ENCODE results near the gene SPATA31C2. TPM values are rescaled to one million over a fixed set of nuclear protein-coding genes. Genes with fewer than 3 reads are reported as not detected.

SPATA31C2 gene
- total RNA-seq, 1 donor from 2014 or later, result not detected

DNA sequence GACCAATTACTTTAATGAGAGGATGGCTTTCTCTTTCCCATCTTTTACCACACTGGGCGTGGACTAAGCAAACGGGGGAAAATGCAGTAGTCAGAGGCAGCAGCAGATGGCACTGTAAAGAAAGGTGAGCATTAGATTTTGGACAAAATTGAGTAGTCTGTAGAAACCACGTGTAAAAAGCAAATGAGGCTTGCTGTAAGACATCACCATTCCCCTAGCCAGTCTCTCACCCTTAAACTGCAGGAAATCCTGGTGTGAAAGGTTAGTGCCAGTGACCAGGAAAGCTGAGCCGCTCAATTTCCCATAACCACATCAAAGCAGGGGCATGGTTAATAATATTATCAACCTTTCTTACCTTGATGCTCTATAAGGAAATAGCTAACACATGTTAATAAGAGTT lies 31.8 kb downstream of the SPATA31C2 start:
- no peaks in the 10 kb centered on the region for H4K20me1 ChIP-seq (ENCODE audit: insufficient read depth, low read length)
- no peak overlapping the region for H3K4me3 ChIP-seq (ENCODE audit: insufficient read depth, low read depth, low read length)
- DNase-seq (ENCODE audit: low read depth) (peak; percentile 16), FAIRE-seq (peak; percentile 62)
- H3K79me2 ChIP-seq (ENCODE audit: insufficient read depth, low read length), result no peaks in the 10 kb centered on the region
- Mint-ChIP-seq H3K36me3 (ENCODE audit: low read depth, unreplicated experiment) (no peaks in the 10 kb centered on the region), H3K9me3 (ENCODE audit: unreplicated experiment) (no peaks in the 10 kb centered on the region), H3K4me1 (ENCODE audit: low read depth, unreplicated experiment) (no peaks in the 10 kb centered on the region), H3K4me3 (ENCODE audit: unreplicated experiment) (no peak overlapping the region), H3K27me3 (ENCODE audit: low read depth, unreplicated experiment) (peaks cover 18% of the 10 kb centered on the region), H3K27ac (ENCODE audit: unreplicated experiment) (no peak overlapping the region)
- no peak overlapping the region for H2AFZ ChIP-seq (ENCODE audit: low read depth, low read length)
- peaks cover 3% of the 10 kb centered on the region for H3K27me3 ChIP-seq (ENCODE audit: insufficient read depth, low read length)
- no peaks in the 10 kb centered on the region for H3K36me3 ChIP-seq (ENCODE audit: insufficient read depth, low read length)
- TF ChIP-seq CTCF (IDR thresholded peaks at IDR 0.05; ENCODE audit: insufficient read depth, low read depth, low read length) (peak; percentile 47), EZH2 (IDR thresholded peaks at IDR 0.05; ENCODE audit: insufficient read depth, low read length) (no peak)
- no peaks in the 10 kb centered on the region for H3K9me3 ChIP-seq (ENCODE audit: insufficient read depth, low read depth, low read length)
- H3K27ac ChIP-seq (ENCODE audit: low read depth, low read length), result no peak overlapping the region
- H3K4me2 ChIP-seq (ENCODE audit: low read length), result no peak overlapping the region
- H3K9ac ChIP-seq (ENCODE audit: low read length), result no peak overlapping the region
- no peaks in the 10 kb centered on the region for H3K4me1 ChIP-seq (ENCODE audit: insufficient read depth, low read length)

DNA sequence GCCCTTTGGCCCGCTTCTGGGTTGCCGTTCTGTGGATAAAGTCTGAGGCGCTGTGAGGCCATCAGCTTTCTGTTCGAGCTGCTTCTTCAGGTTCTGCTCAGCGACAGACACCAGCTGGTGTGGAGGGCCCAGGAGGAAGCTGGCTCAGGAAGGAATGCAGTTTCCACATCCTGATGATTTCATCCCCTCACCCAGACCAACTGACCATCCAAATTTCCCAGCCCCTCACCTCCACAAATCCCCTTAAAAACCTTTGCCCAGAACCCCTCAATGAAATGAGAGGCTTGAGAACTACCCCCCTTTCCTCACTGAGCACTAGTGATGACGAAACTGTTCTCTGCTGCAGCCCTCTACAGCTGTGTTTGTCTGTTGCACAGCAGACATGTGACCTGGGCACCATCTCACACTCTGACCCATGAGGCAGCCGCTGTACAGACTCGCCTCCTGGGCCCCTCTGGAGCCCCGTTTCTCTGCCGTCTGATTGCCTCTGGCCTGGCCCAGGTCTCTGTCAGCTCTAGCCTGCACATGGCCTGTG lies 45.4 kb downstream of the SPATA31C2 start:
- Histone ChIP-seq H3K4me2 (ENCODE audit: low read length) (no peak overlapping the region), H3K27ac (ENCODE audit: low read depth, low read length) (no peak overlapping the region), H4K20me1 (ENCODE audit: insufficient read depth, low read length) (no peaks in the 10 kb centered on the region), H3K4me3 (ENCODE audit: insufficient read depth, low read depth, low read length) (no peak overlapping the region), H3K79me2 (ENCODE audit: insufficient read depth, low read length) (no peaks in the 10 kb centered on the region), H3K27me3 (ENCODE audit: insufficient read depth, low read length) (no peaks in the 10 kb centered on the region), H3K9ac (ENCODE audit: low read length) (no peak overlapping the region), H2AFZ (ENCODE audit: low read depth, low read length) (peak overlapping the region; percentile 26), H3K36me3 (ENCODE audit: insufficient read depth, low read length) (no peaks in the 10 kb centered on the region), H3K9me3 (ENCODE audit: insufficient read depth, low read depth, low read length) (peaks cover under 1% of the 10 kb centered on the region), H3K4me1 (ENCODE audit: insufficient read depth, low read length) (no peaks in the 10 kb centered on the region)
- DNase-seq (ENCODE audit: low read depth) (no peak), FAIRE-seq (no peak)
- Mint-ChIP-seq H3K27me3 (ENCODE audit: low read depth, unreplicated experiment) (no peaks in the 10 kb centered on the region), H3K27ac (ENCODE audit: unreplicated experiment) (peak overlapping the region; percentile 91), H3K4me1 (ENCODE audit: low read depth, unreplicated experiment) (peaks cover 19% of the 10 kb centered on the region), H3K36me3 (ENCODE audit: low read depth, unreplicated experiment) (no peaks in the 10 kb centered on the region), H3K9me3 (ENCODE audit: unreplicated experiment) (no peaks in the 10 kb centered on the region), H3K4me3 (ENCODE audit: unreplicated experiment) (no peak overlapping the region)
- TF ChIP-seq CTCF (IDR thresholded peaks at IDR 0.05; ENCODE audit: insufficient read depth, low read depth, low read length) (no peak), EZH2 (IDR thresholded peaks at IDR 0.05; ENCODE audit: insufficient read depth, low read length) (no peak)

DNA sequence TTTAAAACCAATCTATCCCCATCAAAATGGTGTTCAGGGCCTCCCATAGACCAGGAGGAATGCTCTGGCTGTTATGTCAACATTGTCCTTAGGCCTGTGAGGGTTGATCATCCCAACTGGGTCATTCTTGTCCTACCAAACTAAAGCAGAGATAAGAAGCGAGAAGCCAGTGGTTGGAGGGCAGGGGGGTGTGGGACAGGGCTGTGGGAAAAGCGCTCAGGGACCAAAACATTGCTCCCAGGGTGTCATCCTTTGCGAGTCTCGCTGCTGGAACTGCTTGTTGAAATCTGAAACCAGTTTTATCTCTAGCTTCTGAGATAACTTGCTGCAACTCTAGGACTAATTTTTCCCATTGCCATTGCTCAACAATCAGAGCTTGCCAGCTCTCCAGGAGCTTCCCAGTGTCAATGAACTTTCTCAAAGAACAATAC lies 48.1 kb downstream of the SPATA31C2 start:
- Histone ChIP-seq H2AFZ (ENCODE audit: low read depth, low read length) (no peak overlapping the region), H3K27me3 (ENCODE audit: insufficient read depth, low read length) (no peaks in the 10 kb centered on the region), H3K4me2 (ENCODE audit: low read length) (no peak overlapping the region), H3K4me1 (ENCODE audit: insufficient read depth, low read length) (no peaks in the 10 kb centered on the region), H3K9me3 (ENCODE audit: insufficient read depth, low read depth, low read length) (peaks cover 3% of the 10 kb centered on the region), H3K4me3 (ENCODE audit: insufficient read depth, low read depth, low read length) (no peak overlapping the region), H3K9ac (ENCODE audit: low read length) (no peak overlapping the region), H3K79me2 (ENCODE audit: insufficient read depth, low read length) (no peaks in the 10 kb centered on the region), H3K36me3 (ENCODE audit: insufficient read depth, low read length) (no peaks in the 10 kb centered on the region), H3K27ac (ENCODE audit: low read depth, low read length) (no peak overlapping the region), H4K20me1 (ENCODE audit: insufficient read depth, low read length) (no peaks in the 10 kb centered on the region)
- Mint-ChIP-seq H3K27me3 (ENCODE audit: low read depth, unreplicated experiment) (no peaks in the 10 kb centered on the region), H3K9me3 (ENCODE audit: unreplicated experiment) (no peaks in the 10 kb centered on the region), H3K4me1 (ENCODE audit: low read depth, unreplicated experiment) (peaks cover 22% of the 10 kb centered on the region), H3K36me3 (ENCODE audit: low read depth, unreplicated experiment) (no peaks in the 10 kb centered on the region), H3K27ac (ENCODE audit: unreplicated experiment) (no peak overlapping the region), H3K4me3 (ENCODE audit: unreplicated experiment) (no peak overlapping the region)
- no peak for TF ChIP-seq EZH2 (IDR thresholded peaks at IDR 0.05; ENCODE audit: insufficient read depth, low read length)
- no peak for TF ChIP-seq CTCF (IDR thresholded peaks at IDR 0.05; ENCODE audit: insufficient read depth, low read depth, low read length)
- no peak for FAIRE-seq
- peak; percentile 43 for DNase-seq (ENCODE audit: low read depth)

Data from astrocyte (in vitro differentiated cells and primary cell).